ENCODE results near the gene IGFBP1.

Gene IGFBP1

GRCh38 chr7:45867471-45867870 is 20.8 kb upstream of the IGFBP1 start:
- H3K9ac ChIP-seq (ENCODE audit: low read depth, low read length), result no peak overlapping the region
- no peak overlapping the region for H3K27ac ChIP-seq (ENCODE audit: low read depth, low read length)
- H3K4me1 ChIP-seq (ENCODE audit: control insufficient read depth, insufficient read depth, low read length), result no peaks in the 10 kb centered on the region
- no peaks in the 10 kb centered on the region for H3K36me3 ChIP-seq (ENCODE audit: control insufficient read depth, insufficient read depth, low read length)
- H3K9me3 ChIP-seq (ENCODE audit: control insufficient read depth, insufficient read depth, low read length), result no peaks in the 10 kb centered on the region
- no peak overlapping the region for H3K4me3 ChIP-seq (ENCODE audit: low read depth, low read length)
- no peaks in the 10 kb centered on the region for H3K27me3 ChIP-seq (ENCODE audit: control insufficient read depth, insufficient read depth, low read length)

- no peak overlapping the region for H3K27ac ChIP-seq (ENCODE audit: low read depth, low read length)
- H3K9ac ChIP-seq (ENCODE audit: low read depth, low read length), result no peak overlapping the region
- no peak overlapping the region for H3K4me3 ChIP-seq (ENCODE audit: low read depth, low read length)
- no peaks in the 10 kb centered on the region for H3K9me3 ChIP-seq (ENCODE audit: control insufficient read depth, insufficient read depth, low read length)
- H3K4me1 ChIP-seq (ENCODE audit: control insufficient read depth, insufficient read depth, low read length), result no peaks in the 10 kb centered on the region
- H3K27me3 ChIP-seq (ENCODE audit: control insufficient read depth, insufficient read depth, low read length), result no peaks in the 10 kb centered on the region
- H3K36me3 ChIP-seq (ENCODE audit: control insufficient read depth, insufficient read depth, low read length), result no peaks in the 10 kb centered on the region
These were observed 18.9 kb upstream of the IGFBP1 start for GRCh38 chr7:45869426-45869825.

GRCh38 chr7:45872116-45873034 is 15.9 kb upstream of the IGFBP1 start:
- H3K9ac ChIP-seq (ENCODE audit: low read depth, low read length), result no peak overlapping the region
- H3K27me3 ChIP-seq (ENCODE audit: control insufficient read depth, insufficient read depth, low read length), result no peaks in the 10 kb centered on the region
- H3K4me3 ChIP-seq (ENCODE audit: low read depth, low read length), result no peak overlapping the region
- H3K9me3 ChIP-seq (ENCODE audit: control insufficient read depth, insufficient read depth, low read length), result peaks cover 1% of the 10 kb centered on the region; the same call in 1 of the 2 replicates
- no peak overlapping the region for H3K27ac ChIP-seq (ENCODE audit: low read depth, low read length)
- no peaks in the 10 kb centered on the region for H3K4me1 ChIP-seq (ENCODE audit: control insufficient read depth, insufficient read depth, low read length)
- no peaks in the 10 kb centered on the region for H3K36me3 ChIP-seq (ENCODE audit: control insufficient read depth, insufficient read depth, low read length)

- no peaks in the 10 kb centered on the region for H3K4me1 ChIP-seq (ENCODE audit: control insufficient read depth, insufficient read depth, low read length)
- no peak within 1 kb of the TSS for H3K9ac ChIP-seq (ENCODE audit: low read depth, low read length)
- H3K9me3 ChIP-seq (ENCODE audit: control insufficient read depth, insufficient read depth, low read length), result peaks cover 8% of the 10 kb centered on the region
- H3K36me3 ChIP-seq (ENCODE audit: control insufficient read depth, insufficient read depth, low read length), result no peaks in the 10 kb centered on the region
- H3K4me3 ChIP-seq (ENCODE audit: low read depth, low read length), result no peak within 1 kb of the TSS
- H3K27me3 ChIP-seq (ENCODE audit: control insufficient read depth, insufficient read depth, low read length), result no peaks in the 10 kb centered on the region
- no peak within 1 kb of the TSS for H3K27ac ChIP-seq (ENCODE audit: low read depth, low read length)
These were observed 15.3 kb upstream of the IGFBP1 start, which contains the start of gene CCDC201 for GRCh38 chr7:45873035-45873354. TSS of gene CCDC201 (minus strand) at chr7:45873082. CDS start at chr7:45873007, 75 bp downstream.

GRCh38 chr7:45873355-45873754 is 14.9 kb upstream of the IGFBP1 start:
- Histone ChIP-seq H3K9me3 (ENCODE audit: control insufficient read depth, insufficient read depth, low read length) (peaks cover 11% of the 10 kb centered on the region), H3K27me3 (ENCODE audit: control insufficient read depth, insufficient read depth, low read length) (no peaks in the 10 kb centered on the region), H3K4me1 (ENCODE audit: control insufficient read depth, insufficient read depth, low read length) (no peaks in the 10 kb centered on the region), H3K9ac (ENCODE audit: low read depth, low read length) (no peak overlapping the region), H3K4me3 (ENCODE audit: low read depth, low read length) (no peak overlapping the region), H3K27ac (ENCODE audit: low read depth, low read length) (no peak overlapping the region), H3K36me3 (ENCODE audit: control insufficient read depth, insufficient read depth, low read length) (no peaks in the 10 kb centered on the region)

- no peaks in the 10 kb centered on the region for H3K36me3 ChIP-seq (ENCODE audit: control insufficient read depth, insufficient read depth, low read length)
- no peak overlapping the region for H3K27ac ChIP-seq (ENCODE audit: low read depth, low read length)
- H3K27me3 ChIP-seq (ENCODE audit: control insufficient read depth, insufficient read depth, low read length), result no peaks in the 10 kb centered on the region
- H3K9me3 ChIP-seq (ENCODE audit: control insufficient read depth, insufficient read depth, low read length), result peaks cover 23% of the 10 kb centered on the region
- H3K4me3 ChIP-seq (ENCODE audit: low read depth, low read length), result no peak overlapping the region
- H3K4me1 ChIP-seq (ENCODE audit: control insufficient read depth, insufficient read depth, low read length), result no peaks in the 10 kb centered on the region
- H3K9ac ChIP-seq (ENCODE audit: low read depth, low read length), result no peak overlapping the region
These were observed 13.7 kb upstream of the IGFBP1 start for GRCh38 chr7:45874408-45875131.

- H3K9me3 ChIP-seq (ENCODE audit: control insufficient read depth, insufficient read depth, low read length), result peaks cover 24% of the 10 kb centered on the region
- no peak overlapping the region for H3K4me3 ChIP-seq (ENCODE audit: low read depth, low read length)
- no peaks in the 10 kb centered on the region for H3K27me3 ChIP-seq (ENCODE audit: control insufficient read depth, insufficient read depth, low read length)
- H3K36me3 ChIP-seq (ENCODE audit: control insufficient read depth, insufficient read depth, low read length), result no peaks in the 10 kb centered on the region
- no peak overlapping the region for H3K27ac ChIP-seq (ENCODE audit: low read depth, low read length)
- no peak overlapping the region for H3K9ac ChIP-seq (ENCODE audit: low read depth, low read length)
- no peaks in the 10 kb centered on the region for H3K4me1 ChIP-seq (ENCODE audit: control insufficient read depth, insufficient read depth, low read length)
These were observed 11.8 kb upstream of the IGFBP1 start for GRCh38 chr7:45876519-45876918.

GRCh38 chr7:45878457-45879144 is 9.7 kb upstream of the IGFBP1 start:
- Histone ChIP-seq H3K9me3 (ENCODE audit: control insufficient read depth, insufficient read depth, low read length) (peaks cover 24% of the 10 kb centered on the region), H3K9ac (ENCODE audit: low read depth, low read length) (no peak overlapping the region), H3K4me1 (ENCODE audit: control insufficient read depth, insufficient read depth, low read length) (peaks cover 5% of the 10 kb centered on the region; the same call in 1 of the 2 replicates), H3K4me3 (ENCODE audit: low read depth, low read length) (no peak overlapping the region), H3K27ac (ENCODE audit: low read depth, low read length) (no peak overlapping the region), H3K36me3 (ENCODE audit: control insufficient read depth, insufficient read depth, low read length) (no peaks in the 10 kb centered on the region), H3K27me3 (ENCODE audit: control insufficient read depth, insufficient read depth, low read length) (no peaks in the 10 kb centered on the region)

GRCh38 chr7:45880433-45880860 is 7.8 kb upstream of the IGFBP1 start:
- Histone ChIP-seq H3K27me3 (ENCODE audit: control insufficient read depth, insufficient read depth, low read length) (no peaks in the 10 kb centered on the region), H3K9ac (ENCODE audit: low read depth, low read length) (no peak overlapping the region), H3K36me3 (ENCODE audit: control insufficient read depth, insufficient read depth, low read length) (no peaks in the 10 kb centered on the region), H3K27ac (ENCODE audit: low read depth, low read length) (no peak overlapping the region), H3K4me3 (ENCODE audit: low read depth, low read length) (no peak overlapping the region), H3K4me1 (ENCODE audit: control insufficient read depth, insufficient read depth, low read length) (peaks cover 5% of the 10 kb centered on the region; the same call in 1 of the 2 replicates), H3K9me3 (ENCODE audit: control insufficient read depth, insufficient read depth, low read length) (peaks cover 24% of the 10 kb centered on the region)

- no peak overlapping the region for H3K9ac ChIP-seq (ENCODE audit: low read depth, low read length)
- peaks cover 24% of the 10 kb centered on the region for H3K9me3 ChIP-seq (ENCODE audit: control insufficient read depth, insufficient read depth, low read length)
- H3K27me3 ChIP-seq (ENCODE audit: control insufficient read depth, insufficient read depth, low read length), result peaks cover under 1% of the 10 kb centered on the region; the same call in 1 of the 2 replicates
- H3K36me3 ChIP-seq (ENCODE audit: control insufficient read depth, insufficient read depth, low read length), result no peaks in the 10 kb centered on the region
- peaks cover 5% of the 10 kb centered on the region; the same call in 1 of the 2 replicates for H3K4me1 ChIP-seq (ENCODE audit: control insufficient read depth, insufficient read depth, low read length)
- H3K4me3 ChIP-seq (ENCODE audit: low read depth, low read length), result no peak overlapping the region
- H3K27ac ChIP-seq (ENCODE audit: low read depth, low read length), result no peak overlapping the region
These were observed 7.0 kb upstream of the IGFBP1 start for GRCh38 chr7:45881280-45881758.

Data from HUES48 (cell line).